ENCODE results near the gene GATA1. TPM values are rescaled to one million over a fixed set of nuclear protein-coding genes. Genes with fewer than 3 reads are reported as not detected.
"Not testable (repeated sequence)": the region's sequence is repeated elsewhere in the genome, so short reads cannot be mapped to it uniquely, and the experiment has no call there.

The GATA1 gene
- total RNA-seq, 1 experiment from 2014 or later = not detected

GRCh38 chrX:48800574-48801279 is 14.3 kb downstream of the GATA1 start:
- in situ Hi-C loops (cut with HindIII; ENCODE audit: low pct_unique_long_range_greater_than_20kb, low sequenced_read_pairs) = no loop called here
- DNase-seq (ENCODE audit: low read depth) = peak; percentile 3

GRCh38 chrX:48801280-48802088 is 15.1 kb downstream of the GATA1 start, which contains the start of gene HDAC6:
HDAC6 (plus strand) TSS chrX:48802067; CDS start chrX:48802693, 626 bp downstream.
- in situ Hi-C loops (cut with HindIII; ENCODE audit: low pct_unique_long_range_greater_than_20kb, low sequenced_read_pairs) = no loop called here
- DNase-seq (ENCODE audit: low read depth) = peak; percentile 99

GRCh38 chrX:48802089-48802904 is 15.9 kb downstream of the GATA1 start:
- in situ Hi-C loops (cut with HindIII; ENCODE audit: low pct_unique_long_range_greater_than_20kb, low sequenced_read_pairs) = no loop called here

GRCh38 chrX:48802905-48803200 is 16.5 kb downstream of the GATA1 start:
- no peak for DNase-seq (ENCODE audit: low read depth)
- in situ Hi-C loops (cut with HindIII; ENCODE audit: low pct_unique_long_range_greater_than_20kb, low sequenced_read_pairs) = no loop called here

More at GRCh38 chrX:48802089-48802904, 15.9 kb downstream of the GATA1 start:
- DNase-seq (ENCODE audit: low read depth) = peak; percentile 90

- no peak for DNase-seq (ENCODE audit: low read depth)
- in situ Hi-C loops (cut with HindIII; ENCODE audit: low pct_unique_long_range_greater_than_20kb, low sequenced_read_pairs) = no loop called here
Observed at GRCh38 chrX:48806081-48806480, 19.7 kb downstream of the GATA1 start.

- no peak for DNase-seq (ENCODE audit: low read depth)
- in situ Hi-C loops (cut with HindIII; ENCODE audit: low pct_unique_long_range_greater_than_20kb, low sequenced_read_pairs) = no loop called here
Observed at GRCh38 chrX:48813644-48814043, 27.3 kb downstream of the GATA1 start.

GRCh38 chrX:48814722-48815121 is 28.3 kb downstream of the GATA1 start:
- in situ Hi-C loops (cut with HindIII; ENCODE audit: low pct_unique_long_range_greater_than_20kb, low sequenced_read_pairs) = no loop called here
- DNase-seq (ENCODE audit: low read depth) = no peak

- in situ Hi-C loops (cut with HindIII; ENCODE audit: low pct_unique_long_range_greater_than_20kb, low sequenced_read_pairs) = no loop called here
- no peak for DNase-seq (ENCODE audit: low read depth)
Observed at GRCh38 chrX:48815266-48815665, 28.9 kb downstream of the GATA1 start.

- in situ Hi-C loops (cut with HindIII; ENCODE audit: low pct_unique_long_range_greater_than_20kb, low sequenced_read_pairs) = no loop called here
- DNase-seq (ENCODE audit: low read depth) = no peak
Observed at GRCh38 chrX:48816014-48816810, 29.8 kb downstream of the GATA1 start.

GRCh38 chrX:48818098-48818497 is 31.7 kb downstream of the GATA1 start:
- in situ Hi-C loops (cut with HindIII; ENCODE audit: low pct_unique_long_range_greater_than_20kb, low sequenced_read_pairs) = no loop called here
- DNase-seq (ENCODE audit: low read depth) = no peak

- no peak for DNase-seq (ENCODE audit: low read depth)
- in situ Hi-C loops (cut with HindIII; ENCODE audit: low pct_unique_long_range_greater_than_20kb, low sequenced_read_pairs) = no loop called here
Observed at GRCh38 chrX:48818866-48819265, 32.5 kb downstream of the GATA1 start.

- in situ Hi-C loops (cut with HindIII; ENCODE audit: low pct_unique_long_range_greater_than_20kb, low sequenced_read_pairs); DNase-seq (ENCODE audit: low read depth): not testable (repeated sequence)
Observed at GRCh38 chrX:48819394-48819793, 33.0 kb downstream of the GATA1 start.

GRCh38 chrX:48823053-48823452 is 36.7 kb downstream of the GATA1 start:
- in situ Hi-C loops (cut with HindIII; ENCODE audit: low pct_unique_long_range_greater_than_20kb, low sequenced_read_pairs) = no loop called here
- DNase-seq (ENCODE audit: low read depth) = no peak

- in situ Hi-C loops (cut with HindIII; ENCODE audit: low pct_unique_long_range_greater_than_20kb, low sequenced_read_pairs) = no loop called here
- no peak for DNase-seq (ENCODE audit: low read depth)
Observed at GRCh38 chrX:48824066-48824465, 37.7 kb downstream of the GATA1 start.

- in situ Hi-C loops (cut with HindIII; ENCODE audit: low pct_unique_long_range_greater_than_20kb, low sequenced_read_pairs) = no loop called here
- DNase-seq (ENCODE audit: low read depth) = no peak
Observed at GRCh38 chrX:48826135-48826875, 39.9 kb downstream of the GATA1 start, which contains the start of gene ERAS. ERAS (plus strand) TSS chrX:48826513; CDS start chrX:48829124, 2,611 bp downstream.

- DNase-seq (ENCODE audit: low read depth) = no peak
- in situ Hi-C loops (cut with HindIII; ENCODE audit: low pct_unique_long_range_greater_than_20kb, low sequenced_read_pairs) = no loop called here
Observed at GRCh38 chrX:48826876-48827653, 40.7 kb downstream of the GATA1 start.

GRCh38 chrX:48827654-48827968 is 41.2 kb downstream of the GATA1 start:
- in situ Hi-C loops (cut with HindIII; ENCODE audit: low pct_unique_long_range_greater_than_20kb, low sequenced_read_pairs) = no loop called here
- no peak for DNase-seq (ENCODE audit: low read depth)

All from Caki2 (cell line).